Heart left ventricle (tissue), 13 donors: ENCODE measurements around the gene SCAF8.

ENCODE experiments used
- CTCF ChIP-seq, 12 donors: fragments of 200-600 bp; sonication (generic) in 4 of 12; IDR thresholded peaks; one replicate each; pipeline versions ENCODE4 v1.5.0 to v1.8.0; 2018 to 2022; ENCODE audit warnings: antibody characterized with exemption in 12 of 12, mild to moderate bottlenecking in 5 of 12
- POLR2A ChIP-seq, 2 donors: fragments of 450-650 bp; IDR thresholded peaks; one replicate each; pipeline ENCODE4 v1.6.1; 2017; ENCODE audit warnings: antibody characterized with exemption in 2 of 2, mild to moderate bottlenecking in 2 of 2, moderate library complexity in 2 of 2
- donor health status: ischemic (EF 13 %, LVEDD 7.1; RV severe dilation, severe dysfunction).
- donor health status: DM: no; HTN: yes; CAD: no.
- donor health status: DM: no; HTN: no; CAD: no.
- donor health status: ischemic (EF 25% LVEDD 6.9; RV normal size, moderate dysfunction).
- donor health status: ischemic (EF 25% LVEDD 5.7; RV mildly dilated, moderate dysfunction).
- donor health status: ischemic (EF 35%, LVEDD 5.7; RV mildly dilated, moderate dysfunction).
- donor health status: nonischemic (EF 11% LVEDD 7.7; RV severe dilation, severe dysfunction).
- donor health status: DM: yes; HTN: yes; CAD: no.
- donor health status: PGD.
- donor health status: ischemic (EF 29% LVEDD 5.4; RV normal size, mild dysfunction).
- donor health status: nonischemic (EF 23%, LVEDD 6.1; RV moderate dilation, normal function).

DNA sequence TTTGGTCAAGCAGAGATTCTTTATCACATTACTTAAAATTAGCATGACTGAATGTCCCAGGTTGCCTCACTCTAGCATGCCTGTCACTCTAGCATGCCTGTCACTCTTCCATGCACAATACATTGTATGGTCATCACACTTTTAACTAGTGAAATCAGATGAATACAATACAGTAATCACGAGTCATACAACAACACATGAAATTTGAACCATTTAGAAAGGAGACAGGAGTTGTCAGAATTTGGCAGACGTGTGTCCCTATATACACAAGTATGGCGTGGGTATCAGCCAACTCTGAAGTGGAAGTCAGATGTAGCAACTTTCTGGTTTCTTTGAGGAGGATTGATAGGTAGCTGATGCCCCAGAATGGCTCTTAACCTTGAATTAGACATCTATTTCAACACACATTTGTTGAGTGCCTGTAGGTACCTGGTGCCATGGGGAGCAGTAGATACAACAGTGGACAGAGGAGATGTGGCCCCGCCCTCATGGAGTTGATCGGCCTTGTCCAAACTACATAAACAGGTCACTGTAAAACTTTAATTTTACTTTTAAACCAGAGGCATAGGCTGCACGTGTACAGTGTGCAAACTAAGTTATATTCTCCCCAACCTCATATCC, 145.8 kb downstream of the SCAF8 start:
- TF ChIP-seq POLR2A (IDR thresholded peaks at IDR 0.05) (no peak), CTCF (IDR thresholded peaks at IDR 0.05) (no peak)
